A673 (cell line): ENCODE data around the gene MINDY4. TPM values are rescaled to one million over a fixed set of nuclear protein-coding genes. Genes with fewer than 3 reads are reported as not detected.

ENCODE experiments used
- BruUV-seq: library from RNA; stranded (reverse); fragments of 400-500 nt; replicated peaks from 2 replicates; lab custom pipeline; 2021; lab: Mats Ljungman, UMichigan
- CTCF ChIA-PET: fragments of 300-600 bp; sonication (Branson Sonifier 250); formaldehyde crosslinking; loops from one replicate; lab custom pipeline; 2022; ENCODE audit warnings: antibody characterized with exemption; lab: Charles Lee
- POLR2A ChIA-PET: fragments of 300-600 bp; sonication (Branson Sonifier 250); formaldehyde crosslinking; loops from one replicate; lab custom pipeline; 2022; ENCODE audit warnings: antibody characterized with exemption; ENCODE audit not compliant: low non-redundant PET; lab: Charles Lee
- DNase-seq: peaks from one replicate; pipeline ENCODE4 v3.0.0-alpha.2; 2015; ENCODE audit warnings: low spot score
- H3K27ac ChIP-seq: fragments of 200-600 bp; sonication (generic); 2 replicates; pipeline ENCODE4 v1.5.1; 2016; ENCODE audit warnings: mixed run types, low read depth, mild to moderate bottlenecking, mixed read lengths, antibody characterized with exemption, low read length; ENCODE audit not compliant: poor library complexity, severe bottlenecking
- H3K27me3 ChIP-seq: fragments of 200-600 bp; sonication (generic); replicated peaks from 2 replicates; pipeline ENCODE4 v1.6.1; 2017; ENCODE audit warnings: mixed run types, low read depth, mild to moderate bottlenecking, mixed read lengths, antibody characterized with exemption, low read length; ENCODE audit not compliant: insufficient read depth, poor library complexity
- H3K36me3 ChIP-seq: fragments of 200-600 bp; sonication (generic); 2 replicates; pipeline ENCODE4 v1.6.1; 2016; ENCODE audit warnings: mixed run types, mild to moderate bottlenecking, mixed read lengths, antibody characterized with exemption, low read length; ENCODE audit not compliant: insufficient read depth, poor library complexity, severe bottlenecking
- H3K4me1 ChIP-seq: fragments of 200-600 bp; sonication (generic); 2 replicates; pipeline ENCODE4 v1.6.1; 2017; ENCODE audit warnings: mixed run types, mild to moderate bottlenecking, mixed read lengths, antibody characterized with exemption, low read length; ENCODE audit not compliant: insufficient read depth, poor library complexity, severe bottlenecking
- H3K4me3 ChIP-seq: fragments of 200-600 bp; sonication (generic); 2 replicates; pipeline ENCODE4 v1.5.1; 2016; ENCODE audit warnings: low read depth, mixed run types, mild to moderate bottlenecking, mixed read lengths, low read length; ENCODE audit not compliant: poor library complexity, severe bottlenecking
- H3K9me3 ChIP-seq: fragments of 200-600 bp; sonication (generic); 2 replicates; pipeline ENCODE4 v1.6.1; 2016; ENCODE audit warnings: mixed run types, low read depth, mild to moderate bottlenecking, mixed read lengths, antibody characterized with exemption, low read length; ENCODE audit not compliant: poor library complexity, severe bottlenecking
- CTCF ChIP-seq: fragments of 300-800, 200-600 bp; sonication (generic); conservative IDR thresholded peaks from 2 replicates; pipeline ENCODE4 v1.5.1; 2017; ENCODE audit warnings: low read depth, mild to moderate bottlenecking, antibody characterized with exemption, low read length, moderate library complexity, mixed read lengths
- EZH2 ChIP-seq: fragments of 200-600 bp; sonication (generic); IDR thresholded peaks from 2 replicates; pipeline ENCODE4 v1.6.1; 2017; ENCODE audit warnings: borderline replicate concordance, low read depth, mild to moderate bottlenecking, mixed read lengths, antibody characterized with exemption, low read length; ENCODE audit not compliant: poor library complexity, severe bottlenecking
- intact Hi-C: fragments of 100-400 bp; cut with micrococcal nuclease; formaldehyde crosslinking; loops from one replicate; pipeline ENCODE4 v1.10.0; 2022; ENCODE audit not compliant: unreplicated experiment
- total RNA-seq: library from RNA; stranded (reverse); gene quantifications from 2 replicates; pipeline ENCODE4 v1.2.3, GENCODE V29; 2021

Gene MINDY4
- total RNA-seq, 1 experiment from 2014 or later: 3.8 TPM

GRCh38 chr7:30912986-30913811, 142.0 kb downstream of the MINDY4 start:
- TF ChIP-seq CTCF (no peak), EZH2 (no peak)
- no peaks in the 10 kb centered on the region for H3K4me1 ChIP-seq
- H3K9me3 ChIP-seq: no peaks in the 10 kb centered on the region
- intact Hi-C loops: no loop called here
- no peak overlapping the region for H3K4me3 ChIP-seq
- H3K36me3 ChIP-seq: no peaks in the 10 kb centered on the region
- DNase-seq: no peak
- BruUV-seq: no TSS peak
- no peak overlapping the region for H3K27ac ChIP-seq
- CTCF ChIA-PET: no interaction called here
- H3K27me3 ChIP-seq: no peaks in the 10 kb centered on the region
- POLR2A ChIA-PET: no interaction called here

DNA sequence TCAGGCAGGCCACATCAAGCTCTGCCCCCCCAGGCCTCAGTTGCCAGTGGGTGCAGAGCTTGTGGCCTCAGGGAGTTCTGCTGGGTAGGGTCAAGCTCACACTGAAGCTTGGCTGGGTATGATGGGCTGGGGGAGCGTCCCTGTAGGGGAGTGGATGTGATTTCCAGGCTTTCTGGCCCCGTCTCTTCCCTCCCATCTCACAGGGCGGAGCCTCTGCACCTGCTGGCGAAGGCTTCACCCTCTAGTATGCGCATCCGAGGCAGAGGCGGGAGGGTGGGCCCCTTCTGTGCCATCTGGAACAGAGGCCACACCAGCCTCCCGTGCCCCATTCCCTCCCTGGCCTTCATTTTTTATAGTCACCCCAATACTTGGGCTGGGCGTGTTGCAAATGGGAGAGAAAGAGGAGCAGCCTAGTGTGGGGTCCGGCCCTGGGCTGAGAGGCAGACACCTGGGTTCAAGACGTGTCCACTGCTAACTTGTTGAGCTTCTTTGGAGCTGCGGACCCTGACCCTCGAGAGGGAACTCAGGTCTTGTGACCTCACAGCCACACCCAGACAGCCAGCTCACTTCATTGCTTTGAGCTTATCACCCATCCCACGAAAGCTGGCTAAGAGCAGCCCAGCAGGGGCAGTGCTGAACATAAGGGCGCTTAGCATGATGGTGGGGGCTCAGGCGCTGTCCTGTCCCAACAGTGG, 142.8 kb downstream of the MINDY4 start:
- intact Hi-C loops: no loop called here
- TF ChIP-seq CTCF (no peak), EZH2 (no peak)
- no peak for DNase-seq
- no peaks in the 10 kb centered on the region for H3K27me3 ChIP-seq
- no peak overlapping the region for H3K27ac ChIP-seq
- H3K36me3 ChIP-seq: no peaks in the 10 kb centered on the region
- no TSS peak for BruUV-seq
- POLR2A ChIA-PET: no interaction called here
- no peak overlapping the region for H3K4me3 ChIP-seq
- no peaks in the 10 kb centered on the region for H3K9me3 ChIP-seq
- H3K4me1 ChIP-seq: no peaks in the 10 kb centered on the region
- CTCF ChIA-PET: no interaction called here

DNA sequence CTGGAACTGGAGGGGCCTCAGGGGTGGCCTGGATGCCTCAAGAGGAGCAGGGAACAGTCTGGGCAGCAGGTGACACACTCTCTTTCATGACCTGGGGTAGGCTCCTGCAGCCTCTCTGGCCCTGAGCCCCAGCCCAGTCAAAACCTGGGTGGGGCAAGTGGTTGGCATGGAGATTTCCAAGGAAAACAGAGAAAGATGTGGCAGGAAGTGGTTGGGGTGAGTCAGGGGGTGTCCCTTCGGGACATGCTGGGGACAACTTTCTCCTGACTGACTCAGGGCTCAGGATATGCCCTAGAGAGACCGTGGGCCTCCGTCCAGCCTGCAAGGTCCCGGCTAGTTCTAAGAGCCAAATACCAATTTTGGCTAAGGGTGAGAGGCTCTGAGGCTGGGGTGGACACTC, 143.4 kb downstream of the MINDY4 start:
- Histone ChIP-seq H3K36me3 (no peaks in the 10 kb centered on the region), H3K4me1 (no peaks in the 10 kb centered on the region), H3K9me3 (no peaks in the 10 kb centered on the region), H3K27ac (no peak overlapping the region), H3K4me3 (no peak overlapping the region), H3K27me3 (no peaks in the 10 kb centered on the region)
- BruUV-seq: no TSS peak
- ChIA-PET POLR2A (no interaction called here), CTCF (no interaction called here)
- no peak for DNase-seq
- TF ChIP-seq CTCF (no peak), EZH2 (no peak)
- intact Hi-C loops: no loop called here
